Measurements from ENCODE around the gene GSKIP. TPM values are rescaled to one million over a fixed set of nuclear protein-coding genes. Genes with fewer than 3 reads are reported as not detected.

GSKIP gene
- 17.7 and 30.7 TPM in 2 replicates for total RNA-seq

DNA sequence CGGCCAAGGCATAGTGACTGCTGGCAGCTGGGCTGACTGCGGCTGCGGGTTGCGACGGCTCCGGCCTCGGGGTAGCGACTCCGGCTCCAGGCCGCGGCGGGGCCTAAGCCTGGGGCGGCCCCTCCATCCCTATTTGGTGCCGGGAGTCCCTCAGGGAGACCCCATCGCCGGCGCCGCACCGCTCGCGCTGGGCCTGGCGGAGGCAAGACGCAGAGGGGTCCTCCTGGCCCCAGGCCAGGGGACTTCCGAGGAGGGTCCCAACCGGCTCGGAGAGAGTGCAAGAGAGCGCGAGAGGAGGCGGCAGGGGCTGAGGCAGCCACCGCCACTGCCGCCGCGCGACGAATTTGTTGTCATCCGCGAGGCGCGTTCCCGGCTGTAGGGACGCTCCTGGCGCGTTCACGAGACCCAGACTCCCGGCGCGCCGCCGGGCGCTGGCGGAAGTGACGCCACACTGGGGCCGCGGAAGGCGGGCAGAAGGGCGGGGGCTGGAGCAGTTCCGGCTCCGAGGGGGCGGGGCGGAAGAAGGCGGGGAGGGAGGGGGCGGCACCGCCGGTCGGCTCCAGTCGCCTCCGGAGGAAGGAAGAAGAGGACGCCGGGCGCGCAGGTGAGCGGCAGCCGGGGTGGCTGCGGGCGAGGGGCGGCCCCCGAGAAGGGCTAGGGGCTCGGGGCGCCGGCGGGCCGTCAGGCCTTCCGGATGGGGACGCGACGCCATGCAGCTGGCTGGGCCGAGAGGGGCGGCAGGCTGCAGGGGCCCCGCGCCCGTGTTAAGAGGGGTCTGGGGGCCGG lies at the start of gene GSKIP, which contains the start of gene ATG2B:
Gene GSKIP (plus strand): TSS at position 562 of the 786 bp plus-strand sequence. CDS start 18,722 bp downstream, outside the sequence.
Gene ATG2B (minus strand): TSS at position 377 of the 786 bp plus-strand sequence. CDS start 365 bp downstream, at position 12.

Small RNA genes within 50 kb of the gene (small RNA-seq; reads per million reads assigned to genes)
- 3.2 reads per million, percentile 86 among the genes with 10 or more reads in this experiment for gene RNU2-33P

Other genes starting within 250 kb of the GSKIP start
- gene BDKRB2, start 158.7 kb upstream of the GSKIP start, total RNA-seq, result 0.22 and 2.4 TPM in 2 replicates
- gene BDKRB1, start 107.3 kb upstream of the GSKIP start, total RNA-seq, result not detected in 2 replicates
- 16.5 and 20.1 TPM in 2 replicates for gene ATG2B, start 185 bp upstream of the GSKIP start, total RNA-seq
- gene AK7, start 28.6 kb downstream of the GSKIP start, total RNA-seq, result 1.2 TPM in 2 replicates
- 83.6 and 117 TPM in 2 replicates for gene PAPOLA, start 138.9 kb downstream of the GSKIP start, total RNA-seq